Natural killer cell (primary cell): ENCODE measurements around the gene ACTL7B. TPM values are rescaled to one million over a fixed set of nuclear protein-coding genes. Genes with fewer than 3 reads are reported as not detected.

Experiments
- ATAC-seq, 3 donors: fragments of 150-1000 bp in 2 of 3; fragments of 200-7000 bp in 1 of 3; cut with Tn5 transposase; 1 replicate in 1 of 3; 2 replicates in 2 of 3; pipeline ENCODE4 v1.10.0; 2021; ENCODE audit warnings: mild to moderate bottlenecking in 2 of 3, moderate library complexity in 2 of 3
- DNase-seq, 2 donors: peaks; one replicate each; pipeline versions ENCODE4 v3.0.0 to v3.0.0-alpha.2; 2013 to 2021; ENCODE audit warnings: mixed read lengths in 1 of 2
- H3K27ac ChIP-seq: one replicate; pipeline ENCODE4 v1.5.1; 2013; ENCODE audit warnings: mild to moderate bottlenecking, low read length
- H3K27me3 ChIP-seq: one replicate; pipeline ENCODE4 v1.6.1; 2013; ENCODE audit warnings: low read length; ENCODE audit not compliant: control insufficient read depth, insufficient read depth
- H3K36me3 ChIP-seq: one replicate; pipeline ENCODE4 v1.6.1; 2013; ENCODE audit warnings: low read length; ENCODE audit not compliant: control insufficient read depth, insufficient read depth
- H3K4me1 ChIP-seq: one replicate; pipeline ENCODE4 v1.6.1; 2013; ENCODE audit warnings: low read length; ENCODE audit not compliant: control insufficient read depth, insufficient read depth
- H3K4me3 ChIP-seq: one replicate; pipeline ENCODE4 v1.5.1; 2013; ENCODE audit warnings: low read length
- H3K9me3 ChIP-seq: one replicate; pipeline ENCODE4 v1.6.1; 2013; ENCODE audit warnings: low read length; ENCODE audit not compliant: control insufficient read depth, insufficient read depth
- H3K27ac Mint-ChIP-seq, 2 donors: one replicate each; pipeline ENCODE4 v1.8.0; 2022; ENCODE audit warnings: mild to moderate bottlenecking in 2 of 2, mixed read lengths in 2 of 2, moderate library complexity in 1 of 2
- H3K27me3 Mint-ChIP-seq, 2 donors: one replicate each; pipeline ENCODE4 v1.8.0; 2022; ENCODE audit warnings: low read depth in 2 of 2, mixed read lengths in 2 of 2
- H3K36me3 Mint-ChIP-seq: one replicate; pipeline ENCODE4 v1.8.0; 2022; ENCODE audit warnings: mixed read lengths
- H3K4me1 Mint-ChIP-seq, 2 donors: one replicate each; pipeline ENCODE4 v1.8.0; 2022; ENCODE audit warnings: mixed read lengths in 2 of 2
- H3K4me3 Mint-ChIP-seq: one replicate; pipeline ENCODE4 v1.8.0; 2022; ENCODE audit warnings: mild to moderate bottlenecking, moderate library complexity, mixed read lengths
- H3K9me3 Mint-ChIP-seq, 2 donors: one replicate each; pipeline ENCODE4 v1.8.0; 2022; ENCODE audit warnings: mixed read lengths in 2 of 2
- WGBS: methylation state at CpG from one replicate; pipeline ENCODE4 v1.1.7; 2013; ENCODE audit warnings: missing lambda C conversion rate; ENCODE audit not compliant: insufficient coverage; 5-methylcytosine and 5-hydroxymethylcytosine counted together
- intact Hi-C: fragments of 100-400 bp; cut with micrococcal nuclease; formaldehyde crosslinking; loops from one replicate; pipeline ENCODE4 v1.14.2; 2022
- total RNA-seq, 4 donors: library from RNA; stranded (reverse); fragments of 120-200 nt in 1 of 4; gene quantifications; one replicate each; pipeline versions ENCODE4 v1.2.3 to v1.2.4, GENCODE V29; 2013 to 2022
- TF ChIP-seq, protein P1 (sequence below): fragments of 200-600 bp; IDR thresholded peaks from one replicate; pipeline ENCODE4 v1.8.0; 2022; ENCODE audit warnings: antibody characterized with exemption

The ACTL7B gene
- total RNA-seq, 3 donors from 2014 or later (not counting 1 experiment from before 2014, with no cell fraction given), result 0.20 TPM; not detected in 2

DNA sequence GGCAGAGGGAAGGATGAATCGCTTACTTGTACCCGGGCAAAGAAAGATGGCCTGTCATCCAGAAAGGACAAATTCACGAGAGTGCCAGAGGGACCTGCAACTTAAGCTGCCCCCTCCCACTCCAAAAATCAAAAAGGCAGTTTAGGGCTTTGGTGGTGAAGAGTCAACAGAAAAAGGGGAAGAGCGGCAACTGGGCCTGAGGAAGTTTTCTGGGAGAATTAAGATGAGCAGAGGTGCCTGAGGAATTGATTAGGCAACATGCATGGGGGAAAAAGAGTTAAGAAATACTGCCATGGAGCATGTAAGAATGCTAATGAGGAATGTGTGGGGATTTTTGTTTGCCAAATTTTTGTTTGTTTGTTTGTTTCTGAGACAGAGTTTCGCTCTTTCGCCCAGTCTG lies 1.8 kb upstream of the ACTL7B start:
- DNase-seq (no peak), ATAC-seq (no peak)
- Histone ChIP-seq H3K27ac (no peak overlapping the region), H3K27me3 (no peaks in the 10 kb centered on the region), H3K4me1 (no peaks in the 10 kb centered on the region), H3K9me3 (no peaks in the 10 kb centered on the region), H3K36me3 (no peaks in the 10 kb centered on the region), H3K4me3 (no peak overlapping the region)
- Mint-ChIP-seq H3K27me3 (peaks cover 0 to 5% of the 10 kb centered on the region in 2 donors), H3K4me3 (no peak overlapping the region), H3K9me3 (no peaks in the 10 kb centered on the region), H3K4me1 (no peaks in the 10 kb centered on the region), H3K27ac (no peak overlapping the region), H3K36me3 (no peaks in the 10 kb centered on the region)
- TF ChIP-seq, protein P1, sequence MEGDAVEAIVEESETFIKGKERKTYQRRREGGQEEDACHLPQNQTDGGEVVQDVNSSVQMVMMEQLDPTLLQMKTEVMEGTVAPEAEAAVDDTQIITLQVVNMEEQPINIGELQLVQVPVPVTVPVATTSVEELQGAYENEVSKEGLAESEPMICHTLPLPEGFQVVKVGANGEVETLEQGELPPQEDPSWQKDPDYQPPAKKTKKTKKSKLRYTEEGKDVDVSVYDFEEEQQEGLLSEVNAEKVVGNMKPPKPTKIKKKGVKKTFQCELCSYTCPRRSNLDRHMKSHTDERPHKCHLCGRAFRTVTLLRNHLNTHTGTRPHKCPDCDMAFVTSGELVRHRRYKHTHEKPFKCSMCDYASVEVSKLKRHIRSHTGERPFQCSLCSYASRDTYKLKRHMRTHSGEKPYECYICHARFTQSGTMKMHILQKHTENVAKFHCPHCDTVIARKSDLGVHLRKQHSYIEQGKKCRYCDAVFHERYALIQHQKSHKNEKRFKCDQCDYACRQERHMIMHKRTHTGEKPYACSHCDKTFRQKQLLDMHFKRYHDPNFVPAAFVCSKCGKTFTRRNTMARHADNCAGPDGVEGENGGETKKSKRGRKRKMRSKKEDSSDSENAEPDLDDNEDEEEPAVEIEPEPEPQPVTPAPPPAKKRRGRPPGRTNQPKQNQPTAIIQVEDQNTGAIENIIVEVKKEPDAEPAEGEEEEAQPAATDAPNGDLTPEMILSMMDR, result no peak
- 70% methylated on average over 3 of the region's 6 CpGs for WGBS
- intact Hi-C loops, result no loop called here

DNA sequence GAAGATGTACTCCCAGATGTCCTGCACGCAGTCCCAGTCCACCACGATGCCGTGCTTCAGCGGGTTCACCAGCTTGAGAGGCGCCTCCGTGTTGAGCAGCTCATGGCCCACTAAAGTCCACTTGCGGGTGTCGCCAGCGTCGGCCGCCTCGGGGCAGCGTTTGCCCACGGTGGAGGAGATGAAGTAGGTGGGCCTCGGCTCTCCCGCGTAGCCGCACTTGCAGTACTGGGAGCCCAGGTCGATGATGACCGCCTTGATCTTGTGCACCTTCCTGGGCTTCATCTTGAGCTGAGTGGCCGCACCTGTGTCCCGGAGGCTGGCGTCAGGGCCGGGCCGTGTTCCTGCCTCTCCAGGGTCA lies 278 bp downstream of the ACTL7B start:
- H3K27me3 Mint-ChIP-seq, result peaks cover 5 to 9% of the 10 kb centered on the region in 2 donors

GRCh38 chr9:108854641-108855528 lies 901 bp downstream of the ACTL7B start:
- Mint-ChIP-seq H3K36me3 (no peaks in the 10 kb centered on the region), H3K4me3 (no peak overlapping the region), H3K9me3 (no peaks in the 10 kb centered on the region), H3K27me3 (peaks cover 5 to 9% of the 10 kb centered on the region in 2 donors), H3K27ac (no peak overlapping the region), H3K4me1 (no peaks in the 10 kb centered on the region)
- intact Hi-C loops, result no loop called here
- Histone ChIP-seq H3K4me3 (no peak overlapping the region), H3K4me1 (no peaks in the 10 kb centered on the region), H3K36me3 (no peaks in the 10 kb centered on the region), H3K27ac (no peak overlapping the region), H3K27me3 (no peaks in the 10 kb centered on the region), H3K9me3 (no peaks in the 10 kb centered on the region)
- TF ChIP-seq, protein P1, result no peak
- DNase-seq (no peak), ATAC-seq (no peak)
- 95% methylated on average over 59 of the region's 59 CpGs for WGBS

More for the DNA sequence above, 278 bp downstream of the ACTL7B start:
- 95% methylated on average over 25 of the region's 25 CpGs for WGBS
- Mint-ChIP-seq H3K4me1 (no peaks in the 10 kb centered on the region), H3K4me3 (no peak overlapping the region), H3K36me3 (no peaks in the 10 kb centered on the region), H3K27ac (no peak overlapping the region), H3K9me3 (no peaks in the 10 kb centered on the region)
- intact Hi-C loops, result no loop called here
- DNase-seq (no peak), ATAC-seq (no peak)
- no peaks in the 10 kb centered on the region for H3K27me3 ChIP-seq
- TF ChIP-seq, protein P1, result no peak
- H3K36me3 ChIP-seq, result no peaks in the 10 kb centered on the region
- no peaks in the 10 kb centered on the region for H3K9me3 ChIP-seq
- H3K4me1 ChIP-seq, result no peaks in the 10 kb centered on the region
- H3K4me3 ChIP-seq, result no peak overlapping the region
- no peak overlapping the region for H3K27ac ChIP-seq

DNA sequence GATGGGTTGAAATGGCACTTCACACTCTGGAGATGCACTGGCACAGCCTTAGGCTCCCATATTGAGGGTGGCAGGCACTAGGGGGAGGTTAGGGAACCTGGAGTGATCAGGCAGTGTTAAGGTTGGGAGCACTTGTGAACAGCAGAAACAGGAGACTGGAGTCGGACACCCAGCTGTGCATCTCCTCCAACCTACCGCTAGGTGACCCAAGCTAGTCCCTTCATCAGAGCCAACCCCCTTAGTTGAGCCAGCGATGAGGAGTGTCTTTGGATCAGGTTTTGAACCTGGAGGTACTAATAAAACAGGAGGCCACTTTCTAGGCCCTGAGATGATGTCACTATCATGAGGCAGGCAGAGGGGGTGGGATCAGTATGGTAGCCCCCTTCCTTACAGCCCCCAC lies 1.7 kb downstream of the ACTL7B start:
- no peak for ATAC-seq
- H3K27me3 ChIP-seq, result no peaks in the 10 kb centered on the region
- no peak overlapping the region for H3K27ac Mint-ChIP-seq

More for the DNA sequence above, 1.7 kb downstream of the ACTL7B start:
- TF ChIP-seq, protein P1, result no peak
- no peak overlapping the region for H3K4me3 ChIP-seq
- no peaks in the 10 kb centered on the region for H3K4me1 Mint-ChIP-seq
- no peaks in the 10 kb centered on the region for H3K36me3 Mint-ChIP-seq
- H3K9me3 ChIP-seq, result no peaks in the 10 kb centered on the region
- no peak for DNase-seq
- no peaks in the 10 kb centered on the region for H3K4me1 ChIP-seq
- whole genome bisulfite sequencing, result 100% methylated on average over 3 of the region's 3 CpGs
- intact Hi-C loops, result no loop called here
- H3K4me3 Mint-ChIP-seq, result no peak overlapping the region
- no peak overlapping the region for H3K27ac ChIP-seq
- no peaks in the 10 kb centered on the region for H3K36me3 ChIP-seq
- no peaks in the 10 kb centered on the region for H3K9me3 Mint-ChIP-seq
- H3K27me3 Mint-ChIP-seq, result peaks cover 5 to 9% of the 10 kb centered on the region in 2 donors
